Measurements from ENCODE around the gene MAMLD1. TPM values are rescaled to one million over a fixed set of nuclear protein-coding genes. Genes with fewer than 3 reads are reported as not detected.

MAMLD1 gene
- total and polyA plus RNA-seq, 2 of the 8 experiments (the other 6 are each of a cell fraction or from before 2014, with no cell fraction given): 0.09 to 0.26 TPM

- H4K20me1 ChIP-seq (replicated peaks in 1 of 2; ENCODE audit: control insufficient read depth in 1 of 2, insufficient read depth in 2 of 2, low read length in 2 of 2): peaks cover 0 to 1% of the 10 kb centered on the region in 2 experiments
- no peaks in the 10 kb centered on the region for H3K79me1 ChIP-seq (ENCODE audit: low read depth, low read length)
- FAIRE-seq (no peak), DNase-seq (ENCODE audit: low read depth in 1 of 2, low spot score in 2 of 2) (no peak)
- CTCF ChIA-PET (ENCODE audit: partially characterized antibody): no interaction called here
- no peaks in the 10 kb centered on the region for H3K27me3 ChIP-seq (replicated peaks in 1 of 4; ENCODE audit: control insufficient read depth in 3 of 4, extremely low read depth in 1 of 4, insufficient read depth in 3 of 4, low read length in 3 of 4)
- H2BK120ac ChIP-seq (replicated peaks; ENCODE audit: low read depth, low read length): no peak overlapping the region
- H3K9ac ChIP-seq (replicated peaks in 1 of 4; ENCODE audit: extremely low read depth in 1 of 4, low read depth in 3 of 4, low read length in 3 of 4): no peak overlapping the region
- no peak overlapping the region for H2BK15ac ChIP-seq (ENCODE audit: low read length)
- no peak overlapping the region for H3K56ac ChIP-seq (replicated peaks; ENCODE audit: insufficient read length, low read depth, low read length)
- no peak overlapping the region for H3K27ac ChIP-seq (ENCODE audit: low read depth, low read length)
- H2BK5ac ChIP-seq (ENCODE audit: low read depth, low read length): no peak overlapping the region
- no peak overlapping the region for H3K4ac ChIP-seq (replicated peaks; ENCODE audit: insufficient read length, low read depth, low read length)
- H2AK5ac ChIP-seq (ENCODE audit: low read depth, low read length): no peak overlapping the region
- 100% methylated on average over 1 of the region's 2 CpGs; no CpG with 5 or more reads in 1 of the 2 experiments for WGBS, 2 experiments (ENCODE audit: extremely low coverage in 1 of 2, insufficient coverage in 1 of 2, insufficient read length in 1 of 2, insufficient replicate concordance in 2 of 2, low coverage in 1 of 2, low lambda C conversion rate in 2 of 2, missing lambda C conversion rate in 1 of 2)
- no peak overlapping the region for H3K4me3 ChIP-seq (ENCODE audit: extremely low read depth in 1 of 4, insufficient read depth in 2 of 4, low read depth in 3 of 4, low read length in 4 of 4)
- H4K91ac ChIP-seq (replicated peaks; ENCODE audit: insufficient read length, low read length): no peak overlapping the region
- H2AFZ ChIP-seq (ENCODE audit: low read length): no peak overlapping the region
- no peak overlapping the region for H3K14ac ChIP-seq (ENCODE audit: insufficient read length)
- H3K18ac ChIP-seq (ENCODE audit: extremely low read depth, low read length): no peak overlapping the region
- H3K23me2 ChIP-seq (ENCODE audit: low read depth, low read length): no peaks in the 10 kb centered on the region
- H3K79me2 ChIP-seq (ENCODE audit: control insufficient read depth in 1 of 2, insufficient read depth in 2 of 2, low read length in 2 of 2): no peaks in the 10 kb centered on the region
- no peak overlapping the region for H4K5ac ChIP-seq (ENCODE audit: insufficient read length, low read depth, low read length)
- H2BK20ac ChIP-seq (ENCODE audit: low read length): no peak overlapping the region
- no peaks in the 10 kb centered on the region for H3K4me1 ChIP-seq (replicated peaks in 1 of 4; ENCODE audit: control insufficient read depth in 3 of 4, insufficient read depth in 4 of 4, low read length in 3 of 4)
- H3K9me3 ChIP-seq (ENCODE audit: insufficient read depth in 2 of 2, low read depth in 1 of 2, low read length in 1 of 2): no peaks in the 10 kb centered on the region
- no peak overlapping the region for H2BK12ac ChIP-seq (ENCODE audit: low read depth, low read length)
- H4K8ac ChIP-seq (ENCODE audit: extremely low read depth, insufficient read depth, low read length): no peak overlapping the region
- no peak overlapping the region for H3K23ac ChIP-seq (ENCODE audit: insufficient read length)
- no peak overlapping the region for H3K4me2 ChIP-seq (ENCODE audit: insufficient read depth in 1 of 2, low read depth in 2 of 2, low read length in 2 of 2)
- no peaks in the 10 kb centered on the region for H3K36me3 ChIP-seq (ENCODE audit: control insufficient read depth in 2 of 4, insufficient read depth in 4 of 4, low read length in 3 of 4)
- no peak for TF ChIP-seq JUND (IDR thresholded peaks at IDR 0.05; ENCODE audit: low read length)
- no peak for TF ChIP-seq RXRA (IDR thresholded peaks at IDR 0.05; ENCODE audit: insufficient read depth, low read depth, low read length)
- TF ChIP-seq BCL11A (IDR thresholded peaks at IDR 0.05; ENCODE audit: low read depth in 2 of 2, low read length in 2 of 2): no peak
- TF ChIP-seq SIX5 (IDR thresholded peaks at IDR 0.05; ENCODE audit: low read depth, low read length): no peak
- no peak for TF ChIP-seq MAX (IDR thresholded peaks at IDR 0.05)
- no peak for TF ChIP-seq CREB1 (IDR thresholded peaks at IDR 0.05)
- no peak for TF ChIP-seq RNF2 (IDR thresholded peaks at IDR 0.05; ENCODE audit: borderline replicate concordance, low read depth, low read length, missing control alignments, poor library complexity, severe bottlenecking)
- TF ChIP-seq BACH1 (IDR thresholded peaks at IDR 0.05; ENCODE audit: low read length): no peak
- TF ChIP-seq KDM5A (IDR thresholded peaks at IDR 0.05; ENCODE audit: low read length): no peak
- TF ChIP-seq EP300 (IDR thresholded peaks at IDR 0.05; ENCODE audit: borderline replicate concordance in 1 of 2, low read depth in 2 of 2, low read length in 2 of 2): no peak
- TF ChIP-seq KDM1A (IDR thresholded peaks at IDR 0.05; ENCODE audit: borderline replicate concordance, low read length): no peak
- no peak for TF ChIP-seq GABPA (IDR thresholded peaks at IDR 0.05; ENCODE audit: borderline replicate concordance, insufficient read depth, low read length)
- TF ChIP-seq RFX5 (IDR thresholded peaks at IDR 0.05; ENCODE audit: borderline replicate concordance, low read depth, low read length): no peak
- POLR2A ChIA-PET (ENCODE audit: partially characterized antibody): no interaction called here
Observed at GRCh38 chrX:150334981-150335380, 28.1 kb upstream of the MAMLD1 start.
